Cardiac muscle cell (in vitro differentiated cells and primary cell): ENCODE data around the gene PRDM1. TPM values are rescaled to one million over a fixed set of nuclear protein-coding genes. Genes with fewer than 3 reads are reported as not detected.
A peak's percentile ranks its signal among the peaks of the same experiment; 100 is the strongest.

Experiments used
- DNase-seq, 2 donors: peaks; one replicate each; pipeline versions ENCODE4 v3.0.0 to v3.0.0-alpha.2; 2010 to 2017; ENCODE audit warnings: low read depth in 1 of 2, low spot score in 1 of 2
- H3K27ac ChIP-seq: fragments of 200-600 bp; sonication (generic); 2 replicates; pipeline ENCODE4 v1.5.1; 2016
- H3K27me3 ChIP-seq: fragments of 200-600 bp; sonication (generic); 2 replicates; pipeline ENCODE4 v1.6.0; 2016; ENCODE audit warnings: control low read depth
- H3K36me3 ChIP-seq: fragments of 200-600 bp; sonication (generic); 2 replicates; pipeline ENCODE4 v1.5.1; 2016; ENCODE audit warnings: control low read depth
- H3K4me1 ChIP-seq: fragments of 200-600 bp; sonication (generic); 2 replicates; pipeline ENCODE4 v1.8.1; 2017; ENCODE audit warnings: low read depth, mild to moderate bottlenecking, mixed run types
- H3K4me3 ChIP-seq: fragments of 200-600 bp; sonication (generic); 2 replicates; pipeline ENCODE4 v1.5.1; 2016; ENCODE audit warnings: mild to moderate bottlenecking
- H3K9me3 ChIP-seq: fragments of 200-600 bp; sonication (generic); 2 replicates; pipeline ENCODE4 v1.5.1; 2017; ENCODE audit warnings: low read depth, mild to moderate bottlenecking, control low read depth
- polyA plus RNA-seq: library from polyadenylated mRNA; unstranded; fragments of >200 nt; fragmentation: Nextera tagmentation; extraction: Ambion mirVana; gene quantifications from 2 replicates; pipeline ENCODE4 v1.2.1, GENCODE V29; 2016
- total RNA-seq: library from RNA; depleted of rRNA; stranded (reverse); fragments of >200 nt; gene quantifications from 2 replicates; pipeline ENCODE4 v1.2.3, GENCODE V29; 2016
- TF ChIP-seq, protein P1 (sequence below): IDR thresholded peaks from 2 replicates; pipeline ENCODE4 v1.5.1; 2012; ENCODE audit warnings: low read depth, mild to moderate bottlenecking, low read length

The PRDM1 gene
- total and polyA plus RNA-seq, 2 experiments from 2014 or later: 0.67 to 2.4 TPM

DNA sequence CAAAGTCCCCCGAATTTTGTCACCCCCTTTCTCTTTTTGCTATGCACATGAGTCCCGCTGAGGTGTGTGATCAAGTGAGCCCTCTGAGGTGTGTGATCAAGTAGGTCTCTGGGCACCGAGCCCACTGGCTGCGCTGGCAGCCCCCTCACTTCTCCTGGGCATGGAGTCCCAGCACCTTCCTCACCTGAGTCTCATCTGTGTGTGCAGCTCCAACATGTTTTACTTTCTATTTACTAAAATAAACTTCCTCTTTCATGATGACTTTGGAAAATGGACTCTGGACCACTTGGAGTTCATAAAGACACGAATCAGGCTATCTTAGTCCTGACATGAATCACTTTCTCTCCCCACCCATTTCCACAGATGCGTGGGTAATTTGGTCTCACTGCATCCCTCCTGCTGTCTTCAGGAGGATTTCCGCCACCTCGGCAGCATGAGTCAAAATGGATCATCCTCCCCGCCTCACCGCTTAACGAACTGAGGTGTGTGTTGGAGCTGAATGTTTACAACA lies 39.8 kb downstream of the PRDM1 start:
- H3K4me3 ChIP-seq: no peak overlapping the region
- no peak for DNase-seq
- no peaks in the 10 kb centered on the region for H3K27me3 ChIP-seq
- H3K4me1 ChIP-seq: peaks cover 3% of the 10 kb centered on the region
- H3K36me3 ChIP-seq: no peaks in the 10 kb centered on the region
- no peak overlapping the region for H3K27ac ChIP-seq
- TF ChIP-seq, protein P1, sequence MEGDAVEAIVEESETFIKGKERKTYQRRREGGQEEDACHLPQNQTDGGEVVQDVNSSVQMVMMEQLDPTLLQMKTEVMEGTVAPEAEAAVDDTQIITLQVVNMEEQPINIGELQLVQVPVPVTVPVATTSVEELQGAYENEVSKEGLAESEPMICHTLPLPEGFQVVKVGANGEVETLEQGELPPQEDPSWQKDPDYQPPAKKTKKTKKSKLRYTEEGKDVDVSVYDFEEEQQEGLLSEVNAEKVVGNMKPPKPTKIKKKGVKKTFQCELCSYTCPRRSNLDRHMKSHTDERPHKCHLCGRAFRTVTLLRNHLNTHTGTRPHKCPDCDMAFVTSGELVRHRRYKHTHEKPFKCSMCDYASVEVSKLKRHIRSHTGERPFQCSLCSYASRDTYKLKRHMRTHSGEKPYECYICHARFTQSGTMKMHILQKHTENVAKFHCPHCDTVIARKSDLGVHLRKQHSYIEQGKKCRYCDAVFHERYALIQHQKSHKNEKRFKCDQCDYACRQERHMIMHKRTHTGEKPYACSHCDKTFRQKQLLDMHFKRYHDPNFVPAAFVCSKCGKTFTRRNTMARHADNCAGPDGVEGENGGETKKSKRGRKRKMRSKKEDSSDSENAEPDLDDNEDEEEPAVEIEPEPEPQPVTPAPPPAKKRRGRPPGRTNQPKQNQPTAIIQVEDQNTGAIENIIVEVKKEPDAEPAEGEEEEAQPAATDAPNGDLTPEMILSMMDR: no peak
- no peaks in the 10 kb centered on the region for H3K9me3 ChIP-seq

DNA sequence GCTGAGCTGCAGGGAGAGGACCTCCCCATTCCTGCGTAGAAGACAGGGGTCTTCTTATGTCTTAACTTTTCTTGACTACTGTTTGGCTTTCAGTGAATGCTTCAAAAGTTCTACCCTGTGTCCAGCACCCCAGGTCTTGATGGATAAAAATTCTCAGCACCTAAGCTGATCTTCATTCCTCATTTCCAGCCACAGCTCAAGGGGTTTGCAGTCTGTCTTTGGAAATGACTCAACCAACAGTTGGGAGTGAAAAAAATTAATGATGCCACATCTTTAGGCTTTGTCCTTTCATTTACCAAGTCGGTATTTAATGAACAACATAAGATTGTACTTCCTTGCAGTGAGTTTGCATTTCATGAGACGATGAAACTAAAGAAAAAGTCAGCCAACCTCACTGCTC lies 40.3 kb downstream of the PRDM1 start:
- no peak overlapping the region for H3K4me3 ChIP-seq
- peaks cover 3% of the 10 kb centered on the region for H3K4me1 ChIP-seq
- no peak for DNase-seq
- H3K9me3 ChIP-seq: no peaks in the 10 kb centered on the region
- no peaks in the 10 kb centered on the region for H3K27me3 ChIP-seq
- no peaks in the 10 kb centered on the region for H3K36me3 ChIP-seq
- TF ChIP-seq, protein P1: no peak
- H3K27ac ChIP-seq: no peak overlapping the region

DNA sequence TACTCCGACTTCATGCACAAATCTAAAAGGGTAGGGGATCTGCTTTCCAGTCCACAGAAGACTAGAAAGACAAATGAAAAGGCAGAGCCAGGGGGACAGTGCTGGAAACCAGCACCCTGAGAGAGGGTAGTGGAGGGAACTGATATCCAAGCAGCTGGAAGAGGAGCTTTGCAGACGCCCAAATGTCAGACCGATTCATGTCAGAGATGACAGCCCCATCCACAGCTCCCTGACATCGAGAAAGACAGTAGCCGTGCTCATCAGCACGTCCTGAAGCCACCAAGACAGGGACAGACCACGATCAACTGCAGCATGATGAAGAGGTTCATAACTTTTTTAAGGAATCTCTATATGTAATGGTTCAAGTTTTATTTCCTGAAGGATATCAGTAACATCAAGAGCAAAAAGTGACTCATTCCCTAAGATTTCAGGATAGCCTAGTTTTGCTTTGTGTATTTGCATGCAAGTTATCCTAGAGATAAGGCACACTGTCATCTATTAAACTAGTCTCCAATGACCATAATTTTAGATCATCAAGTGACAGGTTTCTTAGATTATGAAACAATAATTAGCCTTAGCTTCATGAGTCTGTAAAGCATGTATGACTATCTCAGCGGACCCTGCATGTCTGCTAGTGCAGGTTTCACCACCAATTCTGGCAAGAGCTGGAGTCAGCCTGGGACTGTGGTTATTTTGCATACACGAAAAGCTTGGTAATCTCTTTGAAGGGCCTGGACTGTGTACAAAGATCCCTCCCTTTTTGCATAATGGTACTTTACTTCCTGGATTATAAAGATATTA lies 43.0 kb downstream of the PRDM1 start:
- H3K4me1 ChIP-seq: peaks cover 3% of the 10 kb centered on the region
- no peak overlapping the region for H3K4me3 ChIP-seq
- DNase-seq: peak in 1 of 2 donors; percentile 81
- H3K27ac ChIP-seq: no peak overlapping the region
- TF ChIP-seq, protein P1: no peak
- H3K36me3 ChIP-seq: no peaks in the 10 kb centered on the region
- no peaks in the 10 kb centered on the region for H3K27me3 ChIP-seq
- no peaks in the 10 kb centered on the region for H3K9me3 ChIP-seq

DNA sequence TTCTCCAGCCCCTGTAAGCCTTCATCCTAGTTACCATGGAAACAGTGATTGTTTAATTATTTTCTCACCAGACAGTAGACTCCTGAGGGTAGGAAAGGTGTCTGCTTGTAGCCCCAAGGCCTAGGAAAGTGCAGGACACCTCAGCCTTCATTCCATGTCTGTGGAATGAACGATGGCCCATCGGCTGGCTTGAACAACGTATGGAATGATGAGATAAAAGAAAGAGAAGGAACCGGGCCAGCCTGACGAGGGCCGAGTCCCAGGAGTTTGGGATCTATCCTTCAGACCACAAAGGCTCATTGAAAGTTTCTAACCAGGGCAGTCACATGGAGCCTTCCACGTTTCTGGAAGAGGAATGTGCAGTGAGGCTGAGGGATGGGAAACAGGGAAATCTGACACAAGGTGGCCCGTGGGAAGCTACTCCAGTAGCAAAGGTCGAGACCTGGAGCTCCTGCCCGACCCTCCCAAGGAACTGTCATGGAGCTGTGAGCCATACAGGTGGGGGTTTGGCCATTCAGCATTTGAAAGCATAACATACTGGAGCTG lies 46.1 kb downstream of the PRDM1 start:
- no peaks in the 10 kb centered on the region for H3K9me3 ChIP-seq
- H3K4me1 ChIP-seq: peaks cover 3% of the 10 kb centered on the region
- no peaks in the 10 kb centered on the region for H3K36me3 ChIP-seq
- TF ChIP-seq, protein P1: no peak
- DNase-seq: no peak
- H3K27ac ChIP-seq: no peak overlapping the region
- no peak overlapping the region for H3K4me3 ChIP-seq
- no peaks in the 10 kb centered on the region for H3K27me3 ChIP-seq

DNA sequence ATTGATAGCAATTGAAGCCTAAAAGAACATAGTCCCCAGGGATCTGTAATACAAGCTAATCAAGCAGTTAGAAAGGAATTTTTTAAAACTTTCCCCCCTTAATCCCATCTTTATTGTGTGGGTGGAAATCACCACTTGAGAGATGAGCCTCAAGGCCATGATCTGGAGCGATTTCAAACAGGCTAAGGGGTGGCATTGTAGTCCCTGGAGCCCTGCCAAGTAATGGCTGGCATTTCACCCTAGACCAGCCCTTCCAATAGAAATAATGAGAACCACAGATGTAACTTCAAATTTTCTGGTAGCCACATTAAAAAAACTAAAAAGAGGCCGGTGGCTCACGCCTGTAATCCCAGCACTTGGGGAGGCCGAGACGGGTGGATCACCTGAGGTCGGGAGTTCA lies 46.9 kb downstream of the PRDM1 start:
- no peaks in the 10 kb centered on the region for H3K9me3 ChIP-seq
- no peak overlapping the region for H3K27ac ChIP-seq
- H3K4me1 ChIP-seq: peaks cover 3% of the 10 kb centered on the region
- H3K4me3 ChIP-seq: no peak overlapping the region
- no peak for DNase-seq
- H3K27me3 ChIP-seq: no peaks in the 10 kb centered on the region
- H3K36me3 ChIP-seq: no peaks in the 10 kb centered on the region
- TF ChIP-seq, protein P1: no peak
